Measurements from ENCODE around the gene DEUP1.

DEUP1 gene

GRCh38 chr11:93480256-93480655 is 149.7 kb downstream of the DEUP1 start:
- no peak for DNase-seq (ENCODE audit: low read depth)

GRCh38 chr11:93480756-93481155 is 150.2 kb downstream of the DEUP1 start:
- no peak for DNase-seq (ENCODE audit: low read depth)

GRCh38 chr11:93481279-93481678 is 150.7 kb downstream of the DEUP1 start:
- DNase-seq (ENCODE audit: low read depth): no peak

- DNase-seq (ENCODE audit: low read depth): no peak
Measured at GRCh38 chr11:93481696-93482095, 151.2 kb downstream of the DEUP1 start.

- DNase-seq (ENCODE audit: low read depth): no peak
Measured at GRCh38 chr11:93482556-93482955, 152.0 kb downstream of the DEUP1 start.

- peak; percentile 18 for DNase-seq (ENCODE audit: low read depth)
Measured at GRCh38 chr11:93484716-93485115, 154.2 kb downstream of the DEUP1 start.

- DNase-seq (ENCODE audit: low read depth): no peak
Measured at GRCh38 chr11:93485983-93486382, 155.4 kb downstream of the DEUP1 start.

GRCh38 chr11:93487032-93487483 is 156.5 kb downstream of the DEUP1 start:
- no peak for DNase-seq (ENCODE audit: low read depth)

Measured in stromal cell of bone marrow (primary cell).